Mucosa of gallbladder (tissue), 1 donor: ENCODE data around the gene MAD1L1. TPM values are rescaled to one million over a fixed set of nuclear protein-coding genes. Genes with fewer than 3 reads are reported as not detected.
"Not testable (repeated sequence)": the region's sequence is repeated elsewhere in the genome, so short reads cannot be mapped to it uniquely, and the experiment has no call there.

ENCODE experiments used
- DNase-seq: peaks from one replicate; pipeline ENCODE4 v3.0.0-alpha.2; 2020; ENCODE audit warnings: low spot score
- total RNA-seq: library from RNA; stranded (reverse); gene quantifications from one replicate; pipeline ENCODE4 v1.2.1, GENCODE V29; 2021
- donor health status: DM: no; HTN: no; CAD: no.

Gene MAD1L1
- total RNA-seq, 1 donor from 2014 or later: 50.5 TPM

GRCh38 chr7:1844336-1844950, 388.3 kb downstream of the MAD1L1 start:
- DNase-seq: no peak

- no peak for DNase-seq
These were observed 388.8 kb downstream of the MAD1L1 start for GRCh38 chr7:1843921-1844335.

GRCh38 chr7:1843271-1843861, 389.4 kb downstream of the MAD1L1 start:
- no peak for DNase-seq

- no peak for DNase-seq
These were observed 390.2 kb downstream of the MAD1L1 start for GRCh38 chr7:1842321-1843221.

GRCh38 chr7:1841286-1842021, 391.3 kb downstream of the MAD1L1 start:
- DNase-seq: not testable (repeated sequence)

- not testable (repeated sequence) for DNase-seq
These were observed 392.0 kb downstream of the MAD1L1 start for GRCh38 chr7:1840744-1841143.

GRCh38 chr7:1839701-1840100, 393.0 kb downstream of the MAD1L1 start:
- DNase-seq: no peak

- not testable (repeated sequence) for DNase-seq
These were observed 393.7 kb downstream of the MAD1L1 start for GRCh38 chr7:1838911-1839531.

GRCh38 chr7:1838544-1838872, 394.2 kb downstream of the MAD1L1 start:
- not testable (repeated sequence) for DNase-seq

GRCh38 chr7:1837696-1838543, 394.8 kb downstream of the MAD1L1 start:
- DNase-seq: not testable (repeated sequence)

- DNase-seq: not testable (repeated sequence)
These were observed 400.7 kb downstream of the MAD1L1 start for GRCh38 chr7:1831933-1832535.

- not testable (repeated sequence) for DNase-seq
These were observed 401.3 kb downstream of the MAD1L1 start for GRCh38 chr7:1831471-1831870.

- DNase-seq: not testable (repeated sequence)
These were observed 403.1 kb downstream of the MAD1L1 start for GRCh38 chr7:1829668-1830067.

- no peak for DNase-seq
These were observed 403.6 kb downstream of the MAD1L1 start for GRCh38 chr7:1829111-1829510.

- not testable (repeated sequence) for DNase-seq
These were observed 404.6 kb downstream of the MAD1L1 start for GRCh38 chr7:1828170-1828569.

GRCh38 chr7:1827521-1827981, 405.2 kb downstream of the MAD1L1 start:
- DNase-seq: not testable (repeated sequence)

GRCh38 chr7:1826931-1827330, 405.8 kb downstream of the MAD1L1 start:
- not testable (repeated sequence) for DNase-seq

- no peak for DNase-seq
These were observed 406.6 kb downstream of the MAD1L1 start for GRCh38 chr7:1825897-1826741.

- DNase-seq: not testable (repeated sequence)
These were observed 407.2 kb downstream of the MAD1L1 start for GRCh38 chr7:1825647-1825896.
